MM.1S (cell line): ENCODE results near the gene PREP.

Experiments
- DNase-seq: peaks from one replicate; pipeline ENCODE4 v3.0.0-alpha.2; 2015
- H2AFZ ChIP-seq: fragments of 300-600 bp; sonication (generic); 2 replicates; pipeline ENCODE4 v1.6.0; 2016; ENCODE audit warnings: antibody characterized with exemption, low read length
- H3F3A ChIP-seq: fragments of 300-600 bp; sonication (generic); 2 replicates; pipeline ENCODE4 v1.6.1; 2016; ENCODE audit warnings: mild to moderate bottlenecking, antibody characterized with exemption, low read length, moderate library complexity, mixed read lengths; ENCODE audit not compliant: insufficient read depth
- H3K27ac ChIP-seq: fragments of 300-600 bp; sonication (generic); 2 replicates; pipeline ENCODE4 v1.5.1; 2016; ENCODE audit warnings: mild to moderate bottlenecking, low read length
- H3K27me3 ChIP-seq: fragments of 300-600 bp; sonication (generic); replicated peaks from 2 replicates; pipeline ENCODE4 v1.6.0; 2016; ENCODE audit warnings: low read length; ENCODE audit not compliant: insufficient read depth
- H3K36me3 ChIP-seq: fragments of 300-600 bp; sonication (generic); replicated peaks from 2 replicates; pipeline ENCODE4 v1.6.1; 2016; ENCODE audit warnings: mild to moderate bottlenecking, low read length, mixed read lengths; ENCODE audit not compliant: insufficient read depth
- H3K4me1 ChIP-seq: fragments of 300-600 bp; sonication (generic); 2 replicates; pipeline ENCODE4 v1.6.1; 2016; ENCODE audit warnings: low read length, mixed read lengths
- H3K4me2 ChIP-seq: fragments of 300-600 bp; sonication (generic); 2 replicates; pipeline ENCODE4 v1.6.0; 2016; ENCODE audit warnings: low read depth, low read length
- H3K4me3 ChIP-seq: fragments of 300-600 bp; sonication (generic); 2 replicates; pipeline ENCODE4 v1.5.1; 2016; ENCODE audit warnings: low read length, mixed read lengths
- H3K79me2 ChIP-seq: fragments of 300-600 bp; sonication (generic); 2 replicates; pipeline ENCODE4 v1.6.1; 2016; ENCODE audit warnings: mixed run types, low read length, mixed read lengths
- H3K9ac ChIP-seq: fragments of 300-600 bp; sonication (generic); 2 replicates; pipeline ENCODE4 v1.6.1; 2016; ENCODE audit warnings: low read length, mixed read lengths
- H3K9me2 ChIP-seq: fragments of 300-600 bp; sonication (generic); replicated peaks from 2 replicates; pipeline ENCODE4 v1.6.1; 2016; ENCODE audit warnings: mild to moderate bottlenecking, low read length, mixed read lengths; ENCODE audit not compliant: insufficient read depth
- H3K9me3 ChIP-seq: fragments of 300-600 bp; sonication (generic); replicated peaks from 2 replicates; pipeline ENCODE4 v1.6.1; 2016; ENCODE audit warnings: mild to moderate bottlenecking, low read length, mixed read lengths; ENCODE audit not compliant: insufficient read depth
- H4K20me1 ChIP-seq: fragments of 300-600 bp; sonication (generic); 2 replicates; pipeline ENCODE4 v1.6.1; 2016; ENCODE audit warnings: mild to moderate bottlenecking, low read length, moderate library complexity, mixed read lengths; ENCODE audit not compliant: insufficient read depth
- EZH2 ChIP-seq: fragments of 300-600 bp; sonication (generic); optimal IDR thresholded peaks from 2 replicates; pipeline ENCODE3; 2017; ENCODE audit warnings: low read depth, mild to moderate bottlenecking, antibody characterized with exemption, low read length, mixed read lengths
- EZH2phosphoT487 ChIP-seq: fragments of 300-600 bp; sonication (generic); IDR thresholded peaks from 2 replicates; pipeline ENCODE4 v1.6.1; 2018; ENCODE audit warnings: antibody characterized with exemption, low read length
- TF ChIP-seq, protein P1 (sequence below): fragments of 300-600 bp; sonication (generic); IDR thresholded peaks from 2 replicates; pipeline ENCODE4 v1.5.1; 2016; ENCODE audit warnings: antibody characterized with exemption, low read length, mixed read lengths

The PREP gene

DNA sequence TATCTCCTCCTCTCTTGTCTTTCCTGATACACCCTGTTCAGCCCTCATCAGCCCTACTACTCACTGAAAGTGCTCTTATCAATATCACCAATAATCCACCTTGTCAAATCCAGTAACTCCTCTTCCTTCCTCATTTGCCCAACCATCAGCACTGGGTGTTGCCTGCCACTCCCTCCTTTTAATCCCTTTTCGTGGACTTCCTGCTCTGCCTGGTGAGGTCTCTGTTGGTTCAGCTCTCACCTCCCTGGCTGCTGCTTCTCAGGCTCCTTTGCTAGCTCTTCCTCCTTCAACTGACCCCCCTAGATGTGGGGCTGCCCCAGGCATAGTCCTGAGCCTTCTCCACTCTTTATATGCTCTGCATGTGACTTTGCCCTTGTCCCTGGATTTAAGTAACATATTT is 92.5 kb downstream of the PREP start:
- no peaks in the 10 kb centered on the region for H3K9me3 ChIP-seq

DNA sequence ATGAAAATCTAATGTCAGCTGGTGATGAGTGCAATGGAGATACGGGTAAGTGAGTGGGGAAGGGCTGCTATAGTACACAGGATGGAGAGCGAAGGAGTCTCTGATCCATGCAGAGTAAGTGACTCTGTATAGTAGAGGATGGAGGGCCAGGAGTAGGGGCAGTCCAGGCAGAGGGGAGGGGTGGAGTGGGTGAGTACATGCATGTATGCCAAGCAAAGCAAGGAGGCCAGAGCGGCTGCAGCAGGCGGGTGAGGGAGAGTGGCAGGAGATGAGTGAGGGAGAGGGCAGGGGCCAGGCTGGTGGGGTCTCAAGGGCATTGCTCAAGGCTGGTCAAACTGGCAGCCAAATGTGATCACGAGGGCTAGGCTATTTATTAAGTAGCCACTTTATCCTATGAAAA is 94.0 kb downstream of the PREP start:
- Histone ChIP-seq H3K4me3 (no peak overlapping the region), H2AFZ (no peak overlapping the region), H3K4me2 (no peak overlapping the region), H3K9me3 (no peaks in the 10 kb centered on the region), H3K36me3 (no peaks in the 10 kb centered on the region), H3K9me2 (no peaks in the 10 kb centered on the region), H3K79me2 (no peaks in the 10 kb centered on the region), H4K20me1 (no peaks in the 10 kb centered on the region), H3K4me1 (no peaks in the 10 kb centered on the region), H3K9ac (no peak overlapping the region), H3F3A (no peaks in the 10 kb centered on the region), H3K27me3 (no peaks in the 10 kb centered on the region), H3K27ac (no peak overlapping the region)
- TF ChIP-seq EZH2 = no peak
- no peak for TF ChIP-seq EZH2phosphoT487
- TF ChIP-seq, protein P1, sequence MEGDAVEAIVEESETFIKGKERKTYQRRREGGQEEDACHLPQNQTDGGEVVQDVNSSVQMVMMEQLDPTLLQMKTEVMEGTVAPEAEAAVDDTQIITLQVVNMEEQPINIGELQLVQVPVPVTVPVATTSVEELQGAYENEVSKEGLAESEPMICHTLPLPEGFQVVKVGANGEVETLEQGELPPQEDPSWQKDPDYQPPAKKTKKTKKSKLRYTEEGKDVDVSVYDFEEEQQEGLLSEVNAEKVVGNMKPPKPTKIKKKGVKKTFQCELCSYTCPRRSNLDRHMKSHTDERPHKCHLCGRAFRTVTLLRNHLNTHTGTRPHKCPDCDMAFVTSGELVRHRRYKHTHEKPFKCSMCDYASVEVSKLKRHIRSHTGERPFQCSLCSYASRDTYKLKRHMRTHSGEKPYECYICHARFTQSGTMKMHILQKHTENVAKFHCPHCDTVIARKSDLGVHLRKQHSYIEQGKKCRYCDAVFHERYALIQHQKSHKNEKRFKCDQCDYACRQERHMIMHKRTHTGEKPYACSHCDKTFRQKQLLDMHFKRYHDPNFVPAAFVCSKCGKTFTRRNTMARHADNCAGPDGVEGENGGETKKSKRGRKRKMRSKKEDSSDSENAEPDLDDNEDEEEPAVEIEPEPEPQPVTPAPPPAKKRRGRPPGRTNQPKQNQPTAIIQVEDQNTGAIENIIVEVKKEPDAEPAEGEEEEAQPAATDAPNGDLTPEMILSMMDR = no peak
- no peak for DNase-seq

More for the DNA sequence above, 92.5 kb downstream of the PREP start:
- Histone ChIP-seq H3F3A (no peaks in the 10 kb centered on the region), H3K4me2 (no peak overlapping the region), H2AFZ (no peak overlapping the region), H3K36me3 (no peaks in the 10 kb centered on the region), H4K20me1 (no peaks in the 10 kb centered on the region), H3K79me2 (no peaks in the 10 kb centered on the region), H3K27ac (no peak overlapping the region), H3K27me3 (no peaks in the 10 kb centered on the region), H3K4me1 (no peaks in the 10 kb centered on the region), H3K9me2 (no peaks in the 10 kb centered on the region), H3K4me3 (no peak overlapping the region), H3K9ac (no peak overlapping the region)
- TF ChIP-seq EZH2 (no peak), EZH2phosphoT487 (no peak)
- TF ChIP-seq, protein P1 = no peak
- DNase-seq = no peak

DNA sequence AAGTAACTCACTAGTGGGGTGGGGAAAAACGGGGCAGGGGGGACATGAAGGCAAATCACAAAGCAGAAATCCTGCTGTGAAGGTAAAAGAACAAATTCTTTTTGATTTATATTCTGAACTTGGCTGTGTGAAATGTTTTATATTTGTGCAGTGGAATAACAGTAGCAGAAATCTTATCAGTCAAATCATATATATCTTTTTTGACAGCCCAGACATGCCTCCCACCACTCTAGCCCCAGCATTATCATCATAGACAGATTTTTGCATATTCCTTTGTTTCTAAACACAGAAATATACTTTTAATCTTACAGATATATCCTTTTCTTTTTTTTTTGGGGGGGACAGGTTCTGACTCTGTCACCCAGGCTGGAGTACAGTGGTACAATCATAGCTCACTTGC is 97.4 kb downstream of the PREP start:
- H3K79me2 ChIP-seq = no peaks in the 10 kb centered on the region
- H4K20me1 ChIP-seq = no peaks in the 10 kb centered on the region
- no peaks in the 10 kb centered on the region for H3K9me2 ChIP-seq
- H3K9me3 ChIP-seq = no peaks in the 10 kb centered on the region
- no peak for DNase-seq
- no peaks in the 10 kb centered on the region for H3K36me3 ChIP-seq
- H3K9ac ChIP-seq = no peak overlapping the region
- no peak overlapping the region for H3K4me2 ChIP-seq
- H3F3A ChIP-seq = no peaks in the 10 kb centered on the region
- no peaks in the 10 kb centered on the region for H3K27me3 ChIP-seq
- H3K27ac ChIP-seq = no peak overlapping the region
- H2AFZ ChIP-seq = no peak overlapping the region
- H3K4me3 ChIP-seq = no peak overlapping the region
- TF ChIP-seq EZH2phosphoT487 = no peak
- TF ChIP-seq, protein P1 = no peak
- no peak for TF ChIP-seq EZH2
- H3K4me1 ChIP-seq = no peaks in the 10 kb centered on the region
